Measurements from ENCODE around the gene ANAPC2.

DNA sequence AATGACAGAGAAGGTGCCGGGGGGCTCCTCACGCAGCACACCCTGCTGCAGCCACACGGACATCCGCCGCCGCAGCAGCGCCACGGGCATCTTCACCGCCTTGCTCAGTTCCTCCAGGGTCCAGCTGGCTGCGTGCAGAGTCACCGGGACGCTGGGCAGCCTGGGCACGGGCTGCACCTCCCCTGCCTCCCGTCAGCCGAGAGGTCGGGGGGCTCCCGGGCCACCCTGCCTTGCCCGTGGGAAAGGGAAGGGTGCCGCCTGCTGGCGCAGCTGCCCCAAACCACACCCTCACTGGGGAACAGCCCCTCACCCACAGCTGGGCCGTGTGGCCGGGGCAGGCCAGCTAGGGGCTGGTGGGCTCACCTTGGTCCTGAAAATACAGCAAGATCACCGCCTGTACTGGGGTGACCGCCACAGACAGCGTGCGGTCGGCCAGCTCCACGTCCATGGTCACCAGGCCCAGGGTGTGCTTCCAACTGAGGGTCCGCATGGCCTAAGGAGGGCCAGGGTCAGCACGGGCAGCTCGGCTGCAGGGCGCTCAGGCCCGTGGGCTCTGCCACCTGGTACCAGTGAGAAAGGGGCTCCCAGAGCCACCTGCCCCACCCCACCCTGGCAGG, 12.9 kb downstream of the ANAPC2 start:
- no peak for TF ChIP-seq POLR2A (IDR thresholded peaks at IDR 0.05)
- TF ChIP-seq, protein P1, sequence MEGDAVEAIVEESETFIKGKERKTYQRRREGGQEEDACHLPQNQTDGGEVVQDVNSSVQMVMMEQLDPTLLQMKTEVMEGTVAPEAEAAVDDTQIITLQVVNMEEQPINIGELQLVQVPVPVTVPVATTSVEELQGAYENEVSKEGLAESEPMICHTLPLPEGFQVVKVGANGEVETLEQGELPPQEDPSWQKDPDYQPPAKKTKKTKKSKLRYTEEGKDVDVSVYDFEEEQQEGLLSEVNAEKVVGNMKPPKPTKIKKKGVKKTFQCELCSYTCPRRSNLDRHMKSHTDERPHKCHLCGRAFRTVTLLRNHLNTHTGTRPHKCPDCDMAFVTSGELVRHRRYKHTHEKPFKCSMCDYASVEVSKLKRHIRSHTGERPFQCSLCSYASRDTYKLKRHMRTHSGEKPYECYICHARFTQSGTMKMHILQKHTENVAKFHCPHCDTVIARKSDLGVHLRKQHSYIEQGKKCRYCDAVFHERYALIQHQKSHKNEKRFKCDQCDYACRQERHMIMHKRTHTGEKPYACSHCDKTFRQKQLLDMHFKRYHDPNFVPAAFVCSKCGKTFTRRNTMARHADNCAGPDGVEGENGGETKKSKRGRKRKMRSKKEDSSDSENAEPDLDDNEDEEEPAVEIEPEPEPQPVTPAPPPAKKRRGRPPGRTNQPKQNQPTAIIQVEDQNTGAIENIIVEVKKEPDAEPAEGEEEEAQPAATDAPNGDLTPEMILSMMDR (IDR thresholded peaks at IDR 0.05): no peak
- TF ChIP-seq EP300 (IDR thresholded peaks at IDR 0.05): no peak

Measured in ovary (tissue), 3 donors.